Kidney epithelial cell (primary cell): ENCODE data around the gene PDCD4. TPM values are rescaled to one million over a fixed set of nuclear protein-coding genes. Genes with fewer than 3 reads are reported as not detected.

ENCODE experiments used
- DNase-seq: peaks from one replicate; pipeline ENCODE4 v3.0.0-alpha.2; 2010; ENCODE audit warnings: low read depth
- H3K27me3 ChIP-seq: 2 replicates; pipeline ENCODE4 v1.6.0; 2011; ENCODE audit warnings: low read length; ENCODE audit not compliant: control insufficient read depth, insufficient read depth
- H3K36me3 ChIP-seq: 2 replicates; pipeline ENCODE4 v1.5.1; 2011; ENCODE audit warnings: low read length; ENCODE audit not compliant: control insufficient read depth, insufficient read depth
- H3K4me3 ChIP-seq: 2 replicates; pipeline ENCODE4 v1.5.1; 2011; ENCODE audit warnings: low read depth, mild to moderate bottlenecking, control low read depth, low read length
- total RNA-seq: library from RNA; depleted of rRNA; stranded (reverse); fragments of >200 nt; gene quantifications from 2 replicates; pipeline ENCODE4 v1.2.3, GENCODE V29; 2015
- TF ChIP-seq, protein P1 (sequence below): IDR thresholded peaks from 2 replicates; pipeline ENCODE4 v1.5.1; 2011; ENCODE audit warnings: mild to moderate bottlenecking, moderate library complexity, low read length, control low read depth, inconsistent platforms; ENCODE audit not compliant: insufficient read depth, poor library complexity, severe bottlenecking

PDCD4 gene
- total RNA-seq, 1 donor from 2014 or later: 35.7 TPM

DNA sequence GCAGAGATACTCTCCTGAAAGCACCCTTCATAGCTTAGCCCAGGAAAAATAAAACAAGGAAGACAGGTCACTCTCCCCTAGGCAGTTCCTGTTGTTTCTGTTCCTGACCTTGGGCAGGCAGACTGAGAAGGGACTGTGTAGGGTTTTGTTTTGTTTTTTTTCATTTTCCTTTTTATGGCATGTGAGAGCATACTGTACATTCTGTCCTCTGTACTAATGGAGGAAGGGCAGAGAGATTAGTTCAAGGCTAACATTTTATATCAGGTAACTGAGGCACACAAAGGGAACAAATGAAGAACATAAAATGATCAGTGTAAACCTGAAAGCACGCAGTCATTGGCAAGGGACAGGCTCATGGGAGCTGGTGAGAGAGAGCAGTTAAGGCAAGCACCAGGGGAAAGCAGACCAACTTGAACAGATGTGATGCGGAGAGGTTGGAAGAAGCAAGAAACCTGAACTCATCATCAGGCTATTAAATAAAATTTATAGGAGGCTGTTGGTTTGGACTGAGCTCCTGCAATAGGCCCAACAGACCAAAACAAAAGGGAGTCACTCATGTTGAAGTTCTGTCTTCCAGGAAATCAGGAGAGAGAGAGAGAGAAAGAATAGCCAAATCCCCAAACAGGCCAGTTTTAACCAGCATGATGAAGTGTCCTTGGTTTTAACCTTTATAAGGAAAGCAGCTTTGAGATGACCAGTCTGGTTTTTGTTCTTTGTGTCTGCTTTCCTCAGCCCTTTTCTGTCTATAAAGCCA lies 34.1 kb upstream of the PDCD4 start:
- TF ChIP-seq, protein P1, sequence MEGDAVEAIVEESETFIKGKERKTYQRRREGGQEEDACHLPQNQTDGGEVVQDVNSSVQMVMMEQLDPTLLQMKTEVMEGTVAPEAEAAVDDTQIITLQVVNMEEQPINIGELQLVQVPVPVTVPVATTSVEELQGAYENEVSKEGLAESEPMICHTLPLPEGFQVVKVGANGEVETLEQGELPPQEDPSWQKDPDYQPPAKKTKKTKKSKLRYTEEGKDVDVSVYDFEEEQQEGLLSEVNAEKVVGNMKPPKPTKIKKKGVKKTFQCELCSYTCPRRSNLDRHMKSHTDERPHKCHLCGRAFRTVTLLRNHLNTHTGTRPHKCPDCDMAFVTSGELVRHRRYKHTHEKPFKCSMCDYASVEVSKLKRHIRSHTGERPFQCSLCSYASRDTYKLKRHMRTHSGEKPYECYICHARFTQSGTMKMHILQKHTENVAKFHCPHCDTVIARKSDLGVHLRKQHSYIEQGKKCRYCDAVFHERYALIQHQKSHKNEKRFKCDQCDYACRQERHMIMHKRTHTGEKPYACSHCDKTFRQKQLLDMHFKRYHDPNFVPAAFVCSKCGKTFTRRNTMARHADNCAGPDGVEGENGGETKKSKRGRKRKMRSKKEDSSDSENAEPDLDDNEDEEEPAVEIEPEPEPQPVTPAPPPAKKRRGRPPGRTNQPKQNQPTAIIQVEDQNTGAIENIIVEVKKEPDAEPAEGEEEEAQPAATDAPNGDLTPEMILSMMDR: no peak
- DNase-seq: no peak

DNA sequence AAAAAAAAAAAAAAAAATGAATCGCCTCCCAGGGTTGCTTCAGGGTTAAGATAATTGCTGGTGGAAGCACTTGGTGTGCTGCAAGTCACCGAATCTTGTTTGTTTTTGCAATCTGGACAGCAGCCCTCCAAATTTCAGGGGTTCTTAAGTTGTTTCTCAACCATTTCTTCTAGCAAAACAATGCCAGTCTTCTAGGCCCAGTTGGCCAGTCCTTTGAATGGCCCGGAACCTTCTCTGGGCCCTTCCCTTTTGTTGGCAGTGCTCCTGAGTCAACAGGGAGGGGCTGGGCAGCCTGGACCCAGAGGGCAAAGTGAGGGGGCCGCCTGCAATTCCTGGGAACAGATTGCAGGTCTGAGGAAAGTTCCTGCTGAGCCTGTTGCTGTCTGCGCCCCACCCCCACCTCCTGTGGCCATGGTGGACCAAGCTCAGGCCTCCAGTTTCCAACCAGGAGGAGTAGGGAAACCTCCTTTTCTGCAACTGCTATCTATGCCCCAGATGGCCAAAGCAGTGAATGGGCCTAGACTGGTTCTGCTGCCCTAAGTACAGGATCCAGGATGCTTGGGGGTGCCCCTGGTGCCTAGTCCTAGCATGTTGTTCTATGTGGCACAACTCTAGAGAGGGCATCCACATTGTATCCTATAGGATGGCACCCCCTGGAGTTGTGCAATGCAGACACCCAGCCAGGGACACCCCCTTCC lies 31.4 kb upstream of the PDCD4 start:
- TF ChIP-seq, protein P1: no peak
- DNase-seq: no peak
- Histone ChIP-seq H3K4me3 (no peak overlapping the region), H3K27me3 (no peaks in the 10 kb centered on the region), H3K36me3 (no peaks in the 10 kb centered on the region)

More for the DNA sequence above, 34.1 kb upstream of the PDCD4 start:
- H3K4me3 ChIP-seq: no peak overlapping the region
- no peaks in the 10 kb centered on the region for H3K36me3 ChIP-seq
- no peaks in the 10 kb centered on the region for H3K27me3 ChIP-seq

DNA sequence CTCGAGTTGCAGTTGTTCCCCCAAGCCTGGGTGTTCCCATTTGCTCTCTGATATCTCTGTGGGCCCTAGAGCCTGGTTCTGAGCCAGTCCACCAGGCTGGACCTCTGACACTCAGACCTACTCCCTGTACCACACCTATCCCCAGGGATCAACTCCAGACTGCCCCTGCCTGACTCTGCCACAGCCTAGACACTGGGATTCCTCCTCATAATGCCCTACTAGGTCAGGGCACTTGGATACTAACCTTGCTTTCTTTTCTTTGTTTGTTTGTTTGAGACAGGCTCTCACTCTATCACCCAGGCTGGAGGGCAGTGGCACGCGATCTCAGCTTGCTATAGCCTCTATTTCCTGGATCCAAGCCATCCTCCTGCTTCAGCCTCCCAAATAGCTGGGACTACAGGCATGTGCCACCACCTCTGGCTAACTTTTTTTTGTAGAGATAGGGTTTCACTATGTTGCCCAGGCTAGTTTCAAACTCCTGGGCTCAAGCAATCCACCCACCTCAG lies 30.8 kb upstream of the PDCD4 start:
- no peaks in the 10 kb centered on the region for H3K36me3 ChIP-seq
- no peaks in the 10 kb centered on the region for H3K27me3 ChIP-seq
- TF ChIP-seq, protein P1: no peak
- DNase-seq: no peak
- H3K4me3 ChIP-seq: no peak overlapping the region

DNA sequence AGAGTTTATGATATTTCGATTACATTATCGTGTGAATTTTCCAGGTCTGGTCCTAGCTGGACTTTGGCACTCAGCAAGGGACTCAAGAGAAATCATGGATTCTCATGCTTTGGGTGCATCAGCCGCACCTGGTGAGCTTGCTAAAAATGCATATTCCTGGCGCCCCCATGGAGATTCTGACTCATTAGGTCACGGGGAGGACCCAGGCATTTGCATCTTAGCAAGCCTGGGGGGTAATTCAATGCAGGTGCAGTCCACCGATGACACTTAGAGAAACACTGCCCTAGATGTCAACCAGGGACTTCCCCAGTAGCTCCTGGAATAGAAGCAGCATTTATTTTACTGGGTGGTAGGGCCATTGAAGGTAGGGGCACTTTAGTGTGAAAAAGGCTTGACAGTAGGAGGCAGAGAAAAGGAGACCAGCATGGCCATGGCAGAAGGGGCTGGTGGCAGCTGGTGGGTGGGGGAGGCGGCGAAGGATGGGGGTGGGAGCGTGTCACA lies 29.9 kb upstream of the PDCD4 start:
- no peak overlapping the region for H3K4me3 ChIP-seq
- no peak for DNase-seq
- TF ChIP-seq, protein P1: no peak

GRCh38 chr10:110842326-110842904 lies 29.3 kb upstream of the PDCD4 start:
- no peak for DNase-seq
- no peak overlapping the region for H3K4me3 ChIP-seq
- no peaks in the 10 kb centered on the region for H3K27me3 ChIP-seq
- H3K36me3 ChIP-seq: no peaks in the 10 kb centered on the region
- TF ChIP-seq, protein P1: no peak

More for the DNA sequence above, 29.9 kb upstream of the PDCD4 start:
- no peaks in the 10 kb centered on the region for H3K27me3 ChIP-seq
- H3K36me3 ChIP-seq: no peaks in the 10 kb centered on the region
